HUES64 (cell line): ENCODE results near the gene GRAP.
"Not testable (repeated sequence)": the region's sequence is repeated elsewhere in the genome, so short reads cannot be mapped to it uniquely, and the experiment has no call there.

Experiments used
- H3K27ac ChIP-seq: 2 replicates; pipeline ENCODE4 v1.7.0; 2013; ENCODE audit warnings: low read depth, low read length, inconsistent platforms
- H3K27me3 ChIP-seq: 2 replicates; pipeline ENCODE4 v1.6.1; 2013; ENCODE audit warnings: mild to moderate bottlenecking, low read length; ENCODE audit not compliant: insufficient read depth
- H3K36me3 ChIP-seq: 2 replicates; pipeline ENCODE4 v1.6.1; 2013; ENCODE audit warnings: mild to moderate bottlenecking, low read length; ENCODE audit not compliant: insufficient read depth
- H3K4me1 ChIP-seq: 2 replicates; pipeline ENCODE4 v1.6.1; 2013; ENCODE audit warnings: mild to moderate bottlenecking, low read length, moderate library complexity; ENCODE audit not compliant: insufficient read depth
- H3K4me3 ChIP-seq: 2 replicates; pipeline ENCODE4 v1.5.1; 2013; ENCODE audit warnings: mild to moderate bottlenecking, low read length, moderate library complexity
- H3K9ac ChIP-seq: 2 replicates; pipeline ENCODE4 v1.6.1; 2013; ENCODE audit warnings: mild to moderate bottlenecking, low read depth, low read length
- H3K9me3 ChIP-seq: 2 replicates; pipeline ENCODE4 v1.6.1; 2013; ENCODE audit warnings: low read depth, low read length; ENCODE audit not compliant: insufficient read depth
- WGBS: fragments of 150-250, 120-280 bp; methylation state at CpG from one replicate; pipeline ENCODE4 v1.1.7; 2013; ENCODE audit warnings: missing lambda C conversion rate; 5-methylcytosine and 5-hydroxymethylcytosine counted together

GRAP gene

GRCh38 chr17:19063326-19063956, 16.7 kb upstream of the GRAP start:
- not testable (repeated sequence) for H3K36me3 ChIP-seq, H3K4me1 ChIP-seq, H3K27ac ChIP-seq, H3K9me3 ChIP-seq, H3K27me3 ChIP-seq, H3K4me3 ChIP-seq, H3K9ac ChIP-seq
- 1% methylated on average over 20 of the region's 44 CpGs for WGBS

- not testable (repeated sequence) for H3K9ac ChIP-seq, H3K9me3 ChIP-seq, H3K27ac ChIP-seq, H3K36me3 ChIP-seq, H3K4me1 ChIP-seq, H3K27me3 ChIP-seq, H3K4me3 ChIP-seq
- no CpG with 5 or more reads among the region's 20 CpGs for WGBS
These were observed 16.1 kb upstream of the GRAP start for GRCh38 chr17:19062718-19063325.

- H3K27ac ChIP-seq, H3K9ac ChIP-seq: not testable (repeated sequence)
- WGBS, result 0% methylated on average over 6 of the region's 51 CpGs
These were observed 15.4 kb upstream of the GRAP start for GRCh38 chr17:19062009-19062717.

GRCh38 chr17:19055447-19055846, 8.7 kb upstream of the GRAP start:
- H3K27me3 ChIP-seq, H3K4me3 ChIP-seq, H3K27ac ChIP-seq, H3K36me3 ChIP-seq, H3K9ac ChIP-seq, H3K4me1 ChIP-seq, H3K9me3 ChIP-seq: not testable (repeated sequence)
- no CpG with 5 or more reads among the region's 12 CpGs for WGBS

More at GRCh38 chr17:19062009-19062717, 15.4 kb upstream of the GRAP start:
- H3K4me3 ChIP-seq, H3K36me3 ChIP-seq, H3K9me3 ChIP-seq, H3K27me3 ChIP-seq, H3K4me1 ChIP-seq: not testable (repeated sequence)

- H3K36me3 ChIP-seq, H3K4me3 ChIP-seq, H3K27me3 ChIP-seq, H3K27ac ChIP-seq, H3K4me1 ChIP-seq, H3K9me3 ChIP-seq, H3K9ac ChIP-seq: not testable (repeated sequence)
- WGBS, result no CpG with 5 or more reads among the region's 7 CpGs
These were observed 2.1 kb upstream of the GRAP start for GRCh38 chr17:19048826-19049225.

GRCh38 chr17:19047510-19047909, 753 bp upstream of the GRAP start:
- WGBS, result 98% methylated on average over 3 of the region's 7 CpGs
- not testable (repeated sequence) for H3K9me3 ChIP-seq, H3K9ac ChIP-seq, H3K4me3 ChIP-seq, H3K4me1 ChIP-seq, H3K36me3 ChIP-seq, H3K27me3 ChIP-seq, H3K27ac ChIP-seq

- H3K4me3 ChIP-seq, H3K27ac ChIP-seq, H3K27me3 ChIP-seq, H3K4me1 ChIP-seq, H3K9me3 ChIP-seq, H3K36me3 ChIP-seq, H3K9ac ChIP-seq: not testable (repeated sequence)
- no CpG with 5 or more reads among the region's 9 CpGs for WGBS
These were observed 2.1 kb downstream of the GRAP start for GRCh38 chr17:19044643-19045042.

- H3K9me3 ChIP-seq, H3K27me3 ChIP-seq, H3K4me3 ChIP-seq, H3K36me3 ChIP-seq, H3K9ac ChIP-seq, H3K4me1 ChIP-seq, H3K27ac ChIP-seq: not testable (repeated sequence)
- whole genome bisulfite sequencing, result no CpG with 5 or more reads among the region's 8 CpGs
These were observed 3.7 kb downstream of the GRAP start for GRCh38 chr17:19043032-19043431.

- not testable (repeated sequence) for H3K27ac ChIP-seq, H3K27me3 ChIP-seq, H3K9ac ChIP-seq, H3K4me3 ChIP-seq, H3K9me3 ChIP-seq, H3K4me1 ChIP-seq, H3K36me3 ChIP-seq
- no CpG with 5 or more reads among the region's 14 CpGs for WGBS
These were observed 4.4 kb downstream of the GRAP start for GRCh38 chr17:19042369-19042768.

GRCh38 chr17:19041871-19042270, 4.9 kb downstream of the GRAP start:
- not testable (repeated sequence) for H3K9me3 ChIP-seq, H3K4me3 ChIP-seq, H3K4me1 ChIP-seq, H3K27ac ChIP-seq, H3K27me3 ChIP-seq, H3K9ac ChIP-seq, H3K36me3 ChIP-seq
- WGBS, result 64% methylated on average over 2 of the region's 10 CpGs

- no CpG with 5 or more reads among the region's 9 CpGs for WGBS
- H3K4me3 ChIP-seq, H3K27ac ChIP-seq: not testable (repeated sequence)
These were observed 6.4 kb downstream of the GRAP start for GRCh38 chr17:19040350-19040749.

GRCh38 chr17:19038730-19039129, 8.0 kb downstream of the GRAP start:
- WGBS, result no CpG with 5 or more reads among the region's 12 CpGs
- H3K4me1 ChIP-seq, H3K9ac ChIP-seq, H3K9me3 ChIP-seq, H3K36me3 ChIP-seq, H3K4me3 ChIP-seq, H3K27me3 ChIP-seq, H3K27ac ChIP-seq: not testable (repeated sequence)

More at GRCh38 chr17:19040350-19040749, 6.4 kb downstream of the GRAP start:
- not testable (repeated sequence) for H3K4me1 ChIP-seq, H3K36me3 ChIP-seq, H3K9ac ChIP-seq, H3K27me3 ChIP-seq, H3K9me3 ChIP-seq
